Subcutaneous adipose tissue (tissue), 4 donors: ENCODE measurements around the gene YTHDC1. TPM values are rescaled to one million over a fixed set of nuclear protein-coding genes. Genes with fewer than 3 reads are reported as not detected.

ENCODE experiments used
- CTCF ChIP-seq: fragments of 450-650 bp; IDR thresholded peaks from one replicate; pipeline ENCODE4 v1.5.1; 2016; ENCODE audit warnings: low read depth, mild to moderate bottlenecking, control low read depth, antibody characterized with exemption, moderate library complexity
- total RNA-seq, 4 donors: library from RNA; depleted of rRNA; stranded (reverse); fragments of >200 nt; gene quantifications; one replicate each; pipeline ENCODE4 v1.1.0, GENCODE V29; 2016

The YTHDC1 gene
- total RNA-seq, 4 donors from 2014 or later, result 58.8 to 80.3 (median 74.5) TPM

DNA sequence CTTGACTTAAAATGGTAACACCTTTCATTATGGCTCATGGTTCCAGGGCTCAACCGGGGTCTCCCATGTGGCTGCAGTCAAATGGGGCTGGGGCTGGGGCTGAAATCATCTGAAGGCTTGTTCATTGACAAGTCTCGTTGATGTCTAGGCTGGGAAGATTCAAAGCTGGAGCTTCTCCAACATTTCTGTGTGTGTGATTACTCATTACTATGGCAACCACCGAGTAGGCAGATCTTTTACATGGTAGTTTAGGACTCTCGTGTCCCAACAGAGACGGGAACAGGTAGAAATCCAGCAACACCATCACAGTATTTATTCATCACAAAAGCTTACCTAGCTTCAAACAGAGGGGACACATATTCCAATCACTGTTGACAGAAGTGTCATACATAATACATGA lies 7.8 kb downstream of the YTHDC1 start:
- TF ChIP-seq CTCF, result no peak

DNA sequence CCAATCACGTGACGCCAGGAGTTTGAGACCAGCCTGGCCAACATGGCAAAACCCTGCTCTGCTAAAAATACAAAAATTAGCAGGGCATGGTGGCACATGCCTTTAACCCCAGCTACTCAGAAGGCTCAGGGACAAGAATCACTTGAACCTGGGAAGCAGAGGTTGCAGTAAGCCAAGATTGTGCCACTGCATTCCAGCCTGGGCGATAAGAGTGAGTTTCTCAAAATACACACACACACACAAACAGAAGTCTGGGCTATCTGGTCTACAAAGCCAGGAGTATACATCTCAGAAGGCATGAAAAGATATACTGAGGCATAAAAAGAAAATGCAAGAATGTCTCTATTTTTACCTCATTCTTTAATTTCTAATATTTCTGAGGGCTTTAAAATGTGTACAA lies 11.3 kb downstream of the YTHDC1 start:
- TF ChIP-seq CTCF, result no peak

DNA sequence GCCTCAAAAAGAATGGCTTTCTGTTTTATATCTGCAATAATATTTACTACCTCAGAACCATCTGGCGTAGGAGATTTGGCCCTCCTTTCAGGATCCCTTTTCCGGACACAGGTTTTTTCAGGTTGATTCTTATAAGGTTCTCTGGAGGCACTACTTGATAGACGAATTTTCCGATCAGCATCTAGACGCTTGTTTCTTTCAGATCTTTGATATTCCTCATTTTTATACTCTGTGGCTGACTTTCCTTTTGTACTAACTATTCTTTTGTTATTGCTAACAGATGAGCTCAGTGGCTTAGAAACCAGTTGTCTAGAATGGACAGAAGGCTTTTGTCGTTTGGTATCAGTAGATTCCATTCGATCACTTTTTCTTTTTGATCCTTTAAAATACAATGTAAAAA lies 12.4 kb downstream of the YTHDC1 start:
- no peak for TF ChIP-seq CTCF

- no peak for TF ChIP-seq CTCF
Measured at GRCh38 chr4:68337004-68337403, 12.9 kb downstream of the YTHDC1 start.

DNA sequence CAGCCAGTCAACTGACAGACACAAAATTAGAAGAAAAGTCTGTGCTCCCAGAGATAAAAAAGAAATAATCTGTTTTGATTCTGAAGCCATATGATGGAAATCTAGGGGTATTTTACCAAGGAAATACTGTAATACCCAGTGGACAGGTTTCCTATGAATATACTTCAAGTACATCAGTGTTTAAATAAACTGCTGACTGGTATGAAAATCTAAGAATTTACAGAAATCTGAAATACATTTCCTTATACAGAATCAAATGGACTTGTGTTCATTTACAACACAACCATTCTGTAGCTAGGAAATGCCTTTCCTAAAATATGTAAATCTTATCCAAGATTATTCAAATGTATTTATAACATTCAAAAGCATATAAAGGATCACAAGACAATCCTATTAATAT lies 13.4 kb downstream of the YTHDC1 start:
- no peak for TF ChIP-seq CTCF

- TF ChIP-seq CTCF, result no peak
Measured at GRCh38 chr4:68326141-68326540, 23.7 kb downstream of the YTHDC1 start.

- no peak for TF ChIP-seq CTCF
Measured at GRCh38 chr4:68324519-68325262, 25.2 kb downstream of the YTHDC1 start.
